Heart left ventricle (tissue), 13 donors: ENCODE data around the gene CCPG1.
"Not testable (repeated sequence)": the region's sequence is repeated elsewhere in the genome, so short reads cannot be mapped to it uniquely, and the experiment has no call there.

Experiments
- CTCF ChIP-seq, 12 donors: fragments of 200-600 bp; sonication (generic) in 4 of 12; IDR thresholded peaks; one replicate each; pipeline versions ENCODE4 v1.5.0 to v1.8.0; 2018 to 2022; ENCODE audit warnings: antibody characterized with exemption in 12 of 12, mild to moderate bottlenecking in 5 of 12
- POLR2A ChIP-seq, 2 donors: fragments of 450-650 bp; IDR thresholded peaks; one replicate each; pipeline ENCODE4 v1.6.1; 2017; ENCODE audit warnings: antibody characterized with exemption in 2 of 2, mild to moderate bottlenecking in 2 of 2, moderate library complexity in 2 of 2
- donor health status: ischemic (EF 13 %, LVEDD 7.1; RV severe dilation, severe dysfunction).
- donor health status: DM: no; HTN: yes; CAD: no.
- donor health status: DM: no; HTN: no; CAD: no.
- donor health status: ischemic (EF 25% LVEDD 6.9; RV normal size, moderate dysfunction).
- donor health status: ischemic (EF 25% LVEDD 5.7; RV mildly dilated, moderate dysfunction).
- donor health status: ischemic (EF 35%, LVEDD 5.7; RV mildly dilated, moderate dysfunction).
- donor health status: nonischemic (EF 11% LVEDD 7.7; RV severe dilation, severe dysfunction).
- donor health status: DM: yes; HTN: yes; CAD: no.
- donor health status: PGD.
- donor health status: ischemic (EF 29% LVEDD 5.4; RV normal size, mild dysfunction).
- donor health status: nonischemic (EF 23%, LVEDD 6.1; RV moderate dilation, normal function).

- not testable (repeated sequence) for TF ChIP-seq CTCF, POLR2A (IDR thresholded peaks at IDR 0.05)
Observed at GRCh38 chr15:55417678-55418077, 9.5 kb upstream of the CCPG1 start.
